Measurements from ENCODE around the gene OTOS.

GRCh38 chr2:240189686-240190085, 49.2 kb upstream of the OTOS start:
- TF ChIP-seq CTCF (IDR thresholded peaks at IDR 0.05): no peak
- TF ChIP-seq POLR2A (IDR thresholded peaks at IDR 0.05): no peak
